ENCODE results near the gene EPS15. TPM values are rescaled to one million over a fixed set of nuclear protein-coding genes. Genes with fewer than 3 reads are reported as not detected.

EPS15 gene
- total RNA-seq, 1 experiment from 2014 or later, result 26.3 TPM

GRCh38 chr1:51432146-51432545, 86.9 kb downstream of the EPS15 start:
- no peak for TF ChIP-seq EZH2phosphoT487 (IDR thresholded peaks at IDR 0.05; ENCODE audit: borderline replicate concordance, low read length)
- TF ChIP-seq, protein P1, sequence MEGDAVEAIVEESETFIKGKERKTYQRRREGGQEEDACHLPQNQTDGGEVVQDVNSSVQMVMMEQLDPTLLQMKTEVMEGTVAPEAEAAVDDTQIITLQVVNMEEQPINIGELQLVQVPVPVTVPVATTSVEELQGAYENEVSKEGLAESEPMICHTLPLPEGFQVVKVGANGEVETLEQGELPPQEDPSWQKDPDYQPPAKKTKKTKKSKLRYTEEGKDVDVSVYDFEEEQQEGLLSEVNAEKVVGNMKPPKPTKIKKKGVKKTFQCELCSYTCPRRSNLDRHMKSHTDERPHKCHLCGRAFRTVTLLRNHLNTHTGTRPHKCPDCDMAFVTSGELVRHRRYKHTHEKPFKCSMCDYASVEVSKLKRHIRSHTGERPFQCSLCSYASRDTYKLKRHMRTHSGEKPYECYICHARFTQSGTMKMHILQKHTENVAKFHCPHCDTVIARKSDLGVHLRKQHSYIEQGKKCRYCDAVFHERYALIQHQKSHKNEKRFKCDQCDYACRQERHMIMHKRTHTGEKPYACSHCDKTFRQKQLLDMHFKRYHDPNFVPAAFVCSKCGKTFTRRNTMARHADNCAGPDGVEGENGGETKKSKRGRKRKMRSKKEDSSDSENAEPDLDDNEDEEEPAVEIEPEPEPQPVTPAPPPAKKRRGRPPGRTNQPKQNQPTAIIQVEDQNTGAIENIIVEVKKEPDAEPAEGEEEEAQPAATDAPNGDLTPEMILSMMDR (conservative IDR thresholded peaks at IDR 0.05; ENCODE audit: low read depth, low read length), result no peak
- TF ChIP-seq EZH2 (IDR thresholded peaks at IDR 0.05; ENCODE audit: low read length, unreplicated experiment), result no peak
- Histone ChIP-seq H3K27me3 (ENCODE audit: low read length) (no peaks in the 10 kb centered on the region), H3K4me2 (ENCODE audit: low read length) (no peak overlapping the region), H3K9me3 (ENCODE audit: low read length) (no peaks in the 10 kb centered on the region), H2AFZ (ENCODE audit: low read length) (no peak overlapping the region), H3K4me1 (ENCODE audit: insufficient read depth, low read length) (peaks cover 12% of the 10 kb centered on the region), H3K79me2 (ENCODE audit: low read length) (no peaks in the 10 kb centered on the region), H3K9ac (ENCODE audit: low read length) (no peak overlapping the region), H3F3A (ENCODE audit: low read length, unreplicated experiment) (no peaks in the 10 kb centered on the region), H3K27ac (ENCODE audit: low read length) (no peak overlapping the region), H4K20me1 (ENCODE audit: low read length) (no peaks in the 10 kb centered on the region), H3K36me3 (ENCODE audit: low read depth, low read length) (peaks cover 8% of the 10 kb centered on the region; the same call in 1 of the 2 replicates), H3K4me3 (ENCODE audit: low read length) (no peak overlapping the region), H3K9me2 (replicated peaks; ENCODE audit: low read length) (no peaks in the 10 kb centered on the region)
- ATAC-seq (no peak), DNase-seq (no peak)
- no TSS peak for BruUV-seq (replicated peaks)
- intact Hi-C loops (cut with micrococcal nuclease), result no loop called here
- CTCF ChIA-PET, result no interaction called here
- POLR2A ChIA-PET (ENCODE audit: unreplicated experiment), result no interaction called here

DNA sequence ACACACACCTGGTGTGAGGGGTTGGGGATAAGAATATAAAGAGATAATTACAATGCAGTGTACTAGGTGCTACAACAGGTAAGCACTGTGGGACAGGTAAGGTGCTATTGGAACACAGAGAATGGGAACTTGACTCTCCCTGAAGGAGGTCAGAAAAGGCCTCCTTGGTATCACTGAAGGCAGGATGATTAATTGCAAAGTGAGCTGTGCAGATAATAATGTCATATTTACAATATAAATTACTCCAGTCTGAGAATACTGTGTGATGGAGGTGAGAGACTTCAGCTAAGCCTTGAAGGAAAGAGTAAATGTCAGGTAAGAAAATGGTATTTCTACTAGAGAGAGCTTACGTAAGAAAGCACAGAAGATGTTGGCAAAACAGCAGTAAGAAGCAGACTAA, 91.6 kb downstream of the EPS15 start:
- no peak for TF ChIP-seq EZH2phosphoT487 (IDR thresholded peaks at IDR 0.05; ENCODE audit: borderline replicate concordance, low read length)
- TF ChIP-seq, protein P1 (conservative IDR thresholded peaks at IDR 0.05; ENCODE audit: low read depth, low read length), result no peak
- no peak for TF ChIP-seq EZH2 (IDR thresholded peaks at IDR 0.05; ENCODE audit: low read length, unreplicated experiment)
- no peak for ATAC-seq
- no peaks in the 10 kb centered on the region for H3K9me2 ChIP-seq (replicated peaks; ENCODE audit: low read length)
- CTCF ChIA-PET, result no interaction called here
- no peak overlapping the region for H3K4me2 ChIP-seq (ENCODE audit: low read length)
- H3K79me2 ChIP-seq (ENCODE audit: low read length), result no peaks in the 10 kb centered on the region
- DNase-seq, result no peak
- no peaks in the 10 kb centered on the region for H3K27me3 ChIP-seq (ENCODE audit: low read length)
- no peaks in the 10 kb centered on the region for H3K9me3 ChIP-seq (ENCODE audit: low read length)
- no peaks in the 10 kb centered on the region for H4K20me1 ChIP-seq (ENCODE audit: low read length)
- no TSS peak for BruUV-seq (replicated peaks)
- no peak overlapping the region for H3K4me3 ChIP-seq (ENCODE audit: low read length)
- no peaks in the 10 kb centered on the region for H3K4me1 ChIP-seq (ENCODE audit: insufficient read depth, low read length)
- POLR2A ChIA-PET (ENCODE audit: unreplicated experiment), result no interaction called here
- peaks cover 8% of the 10 kb centered on the region; the same call in 1 of the 2 replicates for H3K36me3 ChIP-seq (ENCODE audit: low read depth, low read length)
- H3K27ac ChIP-seq (ENCODE audit: low read length), result no peak overlapping the region
- intact Hi-C loops (cut with micrococcal nuclease), result no loop called here
- H3F3A ChIP-seq (ENCODE audit: low read length, unreplicated experiment), result no peaks in the 10 kb centered on the region
- no peak overlapping the region for H3K9ac ChIP-seq (ENCODE audit: low read length)
- H2AFZ ChIP-seq (ENCODE audit: low read length), result no peak overlapping the region

DNA sequence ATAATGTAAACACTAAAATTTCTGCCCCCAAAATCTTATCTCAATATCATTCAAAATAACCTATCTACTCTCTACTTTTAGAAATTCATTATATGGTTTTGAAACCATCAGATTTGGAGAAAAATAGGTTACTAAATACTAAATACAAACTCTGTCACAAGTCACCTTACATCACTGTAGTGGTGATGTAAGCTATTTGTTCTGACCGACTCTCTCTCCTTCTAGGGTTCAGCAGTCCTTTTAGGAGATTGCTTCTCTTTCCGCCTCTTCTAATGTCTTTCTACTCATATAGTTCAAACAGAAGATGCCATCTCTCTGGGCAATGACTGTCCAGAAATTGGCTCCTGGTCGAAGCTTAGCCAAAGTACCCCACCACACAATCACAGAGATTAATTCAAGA, 93.1 kb downstream of the EPS15 start:
- BruUV-seq (replicated peaks), result no TSS peak
- Histone ChIP-seq H3K4me2 (ENCODE audit: low read length) (no peak overlapping the region), H3K4me1 (ENCODE audit: insufficient read depth, low read length) (no peaks in the 10 kb centered on the region), H3K4me3 (ENCODE audit: low read length) (no peak overlapping the region), H3K9me3 (ENCODE audit: low read length) (no peaks in the 10 kb centered on the region), H3K27ac (ENCODE audit: low read length) (no peak overlapping the region), H3K9ac (ENCODE audit: low read length) (no peak overlapping the region), H3K27me3 (ENCODE audit: low read length) (no peaks in the 10 kb centered on the region), H3K9me2 (replicated peaks; ENCODE audit: low read length) (no peaks in the 10 kb centered on the region), H3K36me3 (ENCODE audit: low read depth, low read length) (peaks cover 13% of the 10 kb centered on the region; the same call in 1 of the 2 replicates), H3K79me2 (ENCODE audit: low read length) (no peaks in the 10 kb centered on the region), H2AFZ (ENCODE audit: low read length) (no peak overlapping the region), H4K20me1 (ENCODE audit: low read length) (no peaks in the 10 kb centered on the region), H3F3A (ENCODE audit: low read length, unreplicated experiment) (no peaks in the 10 kb centered on the region)
- DNase-seq, result no peak
- no peak for ATAC-seq
- TF ChIP-seq, protein P1 (conservative IDR thresholded peaks at IDR 0.05; ENCODE audit: low read depth, low read length), result no peak
- TF ChIP-seq EZH2phosphoT487 (IDR thresholded peaks at IDR 0.05; ENCODE audit: borderline replicate concordance, low read length) (no peak), EZH2 (IDR thresholded peaks at IDR 0.05; ENCODE audit: low read length, unreplicated experiment) (no peak)
- ChIA-PET POLR2A (ENCODE audit: unreplicated experiment) (interaction anchor here (0.7 kb wide), 1 partner anchor 13 kb away, joined by 4 read pairs; no protein-coding TSS in a partner anchor), CTCF (no interaction called here)
- intact Hi-C loops (cut with micrococcal nuclease), result no loop called here
